ENCODE results near the gene ILDR2. TPM values are rescaled to one million over a fixed set of nuclear protein-coding genes. Genes with fewer than 3 reads are reported as not detected.

The ILDR2 gene
- total RNA-seq, 2 donors from 2014 or later: 0.62 to 2.7 TPM

DNA sequence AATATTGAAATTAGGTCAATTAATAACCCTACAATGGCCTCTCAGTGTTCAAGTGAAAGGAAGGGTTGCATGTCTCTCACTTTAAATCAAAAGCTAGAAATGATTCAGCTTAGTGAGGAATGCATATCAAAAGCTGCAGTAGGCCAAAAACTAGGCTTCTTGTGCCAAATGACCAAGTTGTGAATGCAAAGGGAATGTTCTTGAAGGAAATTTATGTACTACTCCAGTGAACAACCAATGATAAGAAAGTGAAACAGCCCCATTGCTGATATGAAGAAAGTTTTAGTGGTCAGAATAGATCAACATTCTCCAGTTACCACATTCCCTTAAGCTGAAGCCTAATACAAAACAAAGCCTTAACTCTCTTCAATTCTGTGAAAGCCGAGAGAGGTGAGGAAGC is 23.7 kb upstream of the ILDR2 start:
- TF ChIP-seq, protein P1, sequence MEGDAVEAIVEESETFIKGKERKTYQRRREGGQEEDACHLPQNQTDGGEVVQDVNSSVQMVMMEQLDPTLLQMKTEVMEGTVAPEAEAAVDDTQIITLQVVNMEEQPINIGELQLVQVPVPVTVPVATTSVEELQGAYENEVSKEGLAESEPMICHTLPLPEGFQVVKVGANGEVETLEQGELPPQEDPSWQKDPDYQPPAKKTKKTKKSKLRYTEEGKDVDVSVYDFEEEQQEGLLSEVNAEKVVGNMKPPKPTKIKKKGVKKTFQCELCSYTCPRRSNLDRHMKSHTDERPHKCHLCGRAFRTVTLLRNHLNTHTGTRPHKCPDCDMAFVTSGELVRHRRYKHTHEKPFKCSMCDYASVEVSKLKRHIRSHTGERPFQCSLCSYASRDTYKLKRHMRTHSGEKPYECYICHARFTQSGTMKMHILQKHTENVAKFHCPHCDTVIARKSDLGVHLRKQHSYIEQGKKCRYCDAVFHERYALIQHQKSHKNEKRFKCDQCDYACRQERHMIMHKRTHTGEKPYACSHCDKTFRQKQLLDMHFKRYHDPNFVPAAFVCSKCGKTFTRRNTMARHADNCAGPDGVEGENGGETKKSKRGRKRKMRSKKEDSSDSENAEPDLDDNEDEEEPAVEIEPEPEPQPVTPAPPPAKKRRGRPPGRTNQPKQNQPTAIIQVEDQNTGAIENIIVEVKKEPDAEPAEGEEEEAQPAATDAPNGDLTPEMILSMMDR (IDR thresholded peaks at IDR 0.05): no peak
- Histone ChIP-seq H3K4me1 (no peaks in the 10 kb centered on the region), H3K9me3 (no peaks in the 10 kb centered on the region), H3K27me3 (no peaks in the 10 kb centered on the region), H3K4me3 (no peak overlapping the region), H3K9ac (ENCODE audit: low read depth in 2 of 2, low read length in 2 of 2) (no peak overlapping the region), H3K36me3 (no peaks in the 10 kb centered on the region), H3K27ac (no peak overlapping the region)
- intact Hi-C loops (cut with DNase I): no loop called here
- no peak for DNase-seq

DNA sequence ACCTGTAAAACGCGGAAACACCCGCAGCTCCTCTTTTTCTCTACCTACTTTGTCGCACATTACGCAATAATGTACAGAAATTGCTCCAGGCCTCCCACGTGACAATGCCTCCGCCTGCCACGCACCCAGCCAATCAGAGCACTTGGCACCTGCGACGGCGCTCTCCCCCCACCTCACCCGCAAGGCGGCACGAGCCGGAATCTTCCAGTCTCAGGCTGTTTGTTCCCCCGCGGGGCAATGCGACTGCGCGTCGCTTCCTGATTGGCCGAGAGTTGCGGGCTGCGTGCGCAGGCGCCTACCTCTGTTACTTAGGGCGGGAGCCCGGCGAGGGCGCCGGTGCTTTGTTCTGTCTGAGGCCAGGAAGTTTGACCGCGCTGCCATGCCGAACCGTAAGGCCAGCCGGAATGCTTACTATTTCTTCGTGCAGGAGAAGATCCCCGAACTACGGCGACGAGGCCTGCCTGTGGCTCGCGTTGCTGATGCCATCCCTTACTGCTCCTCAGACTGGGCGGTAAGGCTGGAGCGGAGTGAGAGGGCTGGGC is 13.7 kb upstream of the ILDR2 start, which contains the start of gene MAEL:
MAEL (plus strand) TSS at position 307 of the 542 bp plus-strand sequence; CDS start at position 380, 73 bp downstream.
- H3K27me3 ChIP-seq: no peaks in the 10 kb centered on the region
- no peak within 1 kb of the TSS for H3K4me3 ChIP-seq
- intact Hi-C loops (cut with DNase I): loop anchor here (5.0 kb wide), 1 partner anchor 53 kb away; no protein-coding TSS in a partner anchor
- H3K36me3 ChIP-seq: no peaks in the 10 kb centered on the region
- TF ChIP-seq, protein P1 (IDR thresholded peaks at IDR 0.05): no peak
- no peak within 1 kb of the TSS for H3K27ac ChIP-seq
- H3K4me1 ChIP-seq: no peaks in the 10 kb centered on the region
- no peaks in the 10 kb centered on the region for H3K9me3 ChIP-seq
- DNase-seq: no peak
- H3K9ac ChIP-seq (ENCODE audit: low read depth in 2 of 2, low read length in 2 of 2): no peak within 1 kb of the TSS

DNA sequence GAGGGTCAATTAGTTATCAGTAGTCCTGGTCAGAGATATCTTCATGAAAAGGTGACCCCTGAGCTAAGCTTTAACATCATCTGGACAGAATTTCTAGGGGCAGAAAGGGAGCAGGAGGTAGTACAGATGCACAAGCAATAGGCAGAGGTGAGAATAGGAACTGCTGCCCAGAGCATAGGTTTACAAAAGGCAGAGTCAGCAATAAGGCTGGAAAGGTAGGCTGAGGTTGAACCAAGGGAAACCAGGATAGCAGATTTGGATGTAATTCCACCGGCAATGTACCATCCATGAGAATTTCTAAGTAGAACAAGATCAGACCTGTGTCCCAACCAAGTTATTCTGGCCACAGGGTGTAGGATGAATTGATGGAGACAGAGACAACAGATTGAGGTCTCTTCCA is 6.2 kb upstream of the ILDR2 start:
- no peak overlapping the region for H3K4me3 ChIP-seq
- DNase-seq: no peak
- TF ChIP-seq, protein P1 (IDR thresholded peaks at IDR 0.05): no peak
- no peaks in the 10 kb centered on the region for H3K36me3 ChIP-seq
- no peak overlapping the region for H3K27ac ChIP-seq
- H3K9me3 ChIP-seq: no peaks in the 10 kb centered on the region
- intact Hi-C loops (cut with DNase I): no loop called here
- no peaks in the 10 kb centered on the region for H3K4me1 ChIP-seq
- H3K27me3 ChIP-seq: no peaks in the 10 kb centered on the region
- H3K9ac ChIP-seq (ENCODE audit: low read depth in 2 of 2, low read length in 2 of 2): no peak overlapping the region

DNA sequence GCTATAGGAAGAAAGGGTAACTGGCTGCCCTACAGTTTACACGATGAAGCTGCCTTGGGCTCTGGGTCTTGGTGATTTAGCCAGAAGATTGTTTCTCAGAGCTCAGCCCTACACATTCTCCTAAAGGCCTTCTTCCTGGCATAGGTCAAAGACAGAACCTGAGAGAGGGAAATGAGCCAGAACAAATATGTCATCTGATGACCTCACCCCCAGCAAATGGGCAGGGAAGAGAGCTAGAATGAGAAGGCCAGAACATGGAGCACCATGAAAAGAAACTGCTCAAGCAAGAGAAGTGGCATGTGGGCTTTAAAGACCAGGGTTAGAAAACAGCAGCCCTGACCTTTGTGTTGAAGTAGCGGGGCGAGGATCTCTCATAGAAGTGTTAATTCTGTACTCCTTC is 5.5 kb upstream of the ILDR2 start:
- DNase-seq: no peak
- Histone ChIP-seq H3K4me1 (no peaks in the 10 kb centered on the region), H3K9me3 (no peaks in the 10 kb centered on the region), H3K9ac (ENCODE audit: low read depth in 2 of 2, low read length in 2 of 2) (no peak overlapping the region), H3K27me3 (no peaks in the 10 kb centered on the region), H3K27ac (no peak overlapping the region), H3K36me3 (no peaks in the 10 kb centered on the region), H3K4me3 (no peak overlapping the region)
- TF ChIP-seq, protein P1 (IDR thresholded peaks at IDR 0.05): no peak
- intact Hi-C loops (cut with DNase I): no loop called here

GRCh38 chr1:166980383-166980782 is 5.0 kb upstream of the ILDR2 start:
- no peaks in the 10 kb centered on the region for H3K27me3 ChIP-seq
- intact Hi-C loops (cut with DNase I): no loop called here
- no peak overlapping the region for H3K27ac ChIP-seq
- H3K9ac ChIP-seq (ENCODE audit: low read depth in 2 of 2, low read length in 2 of 2): no peak overlapping the region
- H3K4me1 ChIP-seq: no peaks in the 10 kb centered on the region
- H3K36me3 ChIP-seq: no peaks in the 10 kb centered on the region
- no peak overlapping the region for H3K4me3 ChIP-seq
- DNase-seq: no peak
- TF ChIP-seq, protein P1 (IDR thresholded peaks at IDR 0.05): no peak
- no peaks in the 10 kb centered on the region for H3K9me3 ChIP-seq

All from colonic mucosa (tissue), 4 donors.